ENCODE data around the gene ZYX.

The ZYX gene

GRCh38 chr7:143362131-143363015 is 18.8 kb upstream of the ZYX start, which contains the start of gene FAM131B:
Gene FAM131B (minus strand): TSS chr7:143362713. CDS start chr7:143362603, 110 bp downstream.
- H3K27me3 ChIP-seq (ENCODE audit: low read length), result no peaks in the 10 kb centered on the region
- no peak within 1 kb of the TSS for H3K9ac ChIP-seq (ENCODE audit: low read length)
- H3K79me2 ChIP-seq (ENCODE audit: insufficient read depth, low read length), result no peaks in the 10 kb centered on the region
- H3F3A ChIP-seq (ENCODE audit: insufficient read depth), result no peaks in the 10 kb centered on the region
- TF ChIP-seq CTCF (IDR thresholded peaks at IDR 0.05; ENCODE audit: insufficient read depth, low read length, poor library complexity, severe bottlenecking), result no peak
- no peaks in the 10 kb centered on the region for H3K9me2 ChIP-seq (replicated peaks; ENCODE audit: insufficient read depth, low read length)
- H3K4me3 ChIP-seq (ENCODE audit: insufficient read depth, low read length, poor library complexity, severe bottlenecking), result no peak within 1 kb of the TSS
- H2AFZ ChIP-seq (ENCODE audit: low read depth, low read length, severe bottlenecking), result no peak within 1 kb of the TSS
- no peak within 1 kb of the TSS for H3K27ac ChIP-seq (ENCODE audit: low read depth, low read length)
- no peaks in the 10 kb centered on the region for H3K36me3 ChIP-seq (ENCODE audit: low read length)
- no peaks in the 10 kb centered on the region for H3K9me3 ChIP-seq (ENCODE audit: insufficient read depth, low read length)
- H3K4me2 ChIP-seq (ENCODE audit: low read depth, low read length, poor library complexity, severe bottlenecking), result peak within 1 kb of the TSS; percentile 15
- H4K20me1 ChIP-seq (ENCODE audit: low read depth, low read length), result no peaks in the 10 kb centered on the region

GRCh38 chr7:143363016-143363937 is 17.9 kb upstream of the ZYX start:
- Histone ChIP-seq H3K36me3 (ENCODE audit: low read length) (no peaks in the 10 kb centered on the region), H3K27ac (ENCODE audit: low read depth, low read length) (no peak overlapping the region), H4K20me1 (ENCODE audit: low read depth, low read length) (no peaks in the 10 kb centered on the region), H3K9me3 (ENCODE audit: insufficient read depth, low read length) (no peaks in the 10 kb centered on the region), H3K79me2 (ENCODE audit: insufficient read depth, low read length) (no peaks in the 10 kb centered on the region), H3F3A (ENCODE audit: insufficient read depth) (no peaks in the 10 kb centered on the region), H3K9me2 (replicated peaks; ENCODE audit: insufficient read depth, low read length) (no peaks in the 10 kb centered on the region), H3K27me3 (ENCODE audit: low read length) (no peaks in the 10 kb centered on the region), H2AFZ (ENCODE audit: low read depth, low read length, severe bottlenecking) (no peak overlapping the region), H3K9ac (ENCODE audit: low read length) (no peak overlapping the region), H3K4me2 (ENCODE audit: low read depth, low read length, poor library complexity, severe bottlenecking) (no peak overlapping the region), H3K4me3 (ENCODE audit: insufficient read depth, low read length, poor library complexity, severe bottlenecking) (no peak overlapping the region)
- TF ChIP-seq CTCF (IDR thresholded peaks at IDR 0.05; ENCODE audit: insufficient read depth, low read length, poor library complexity, severe bottlenecking), result no peak
- no peak for TF ChIP-seq EZH2phosphoT487 (conservative IDR thresholded peaks at IDR 0.05; ENCODE audit: low read length)

GRCh38 chr7:143367972-143368371 is 13.2 kb upstream of the ZYX start:
- Histone ChIP-seq H3K9me3 (ENCODE audit: insufficient read depth, low read length) (no peaks in the 10 kb centered on the region), H3K4me2 (ENCODE audit: low read depth, low read length, poor library complexity, severe bottlenecking) (no peak overlapping the region), H3K27me3 (ENCODE audit: low read length) (no peaks in the 10 kb centered on the region), H3K4me3 (ENCODE audit: insufficient read depth, low read length, poor library complexity, severe bottlenecking) (no peak overlapping the region), H3K27ac (ENCODE audit: low read depth, low read length) (no peak overlapping the region), H3F3A (ENCODE audit: insufficient read depth) (no peaks in the 10 kb centered on the region), H3K36me3 (ENCODE audit: low read length) (no peaks in the 10 kb centered on the region), H4K20me1 (ENCODE audit: low read depth, low read length) (no peaks in the 10 kb centered on the region), H3K79me2 (ENCODE audit: insufficient read depth, low read length) (no peaks in the 10 kb centered on the region), H3K9me2 (replicated peaks; ENCODE audit: insufficient read depth, low read length) (no peaks in the 10 kb centered on the region), H2AFZ (ENCODE audit: low read depth, low read length, severe bottlenecking) (no peak overlapping the region), H3K9ac (ENCODE audit: low read length) (no peak overlapping the region)
- no peak for TF ChIP-seq CTCF (IDR thresholded peaks at IDR 0.05; ENCODE audit: insufficient read depth, low read length, poor library complexity, severe bottlenecking)
- no peak for TF ChIP-seq EZH2phosphoT487 (conservative IDR thresholded peaks at IDR 0.05; ENCODE audit: low read length)

Measured in SU-DHL-6 (cell line).